ENCODE data around the gene AMBN.

AMBN gene, protein sequence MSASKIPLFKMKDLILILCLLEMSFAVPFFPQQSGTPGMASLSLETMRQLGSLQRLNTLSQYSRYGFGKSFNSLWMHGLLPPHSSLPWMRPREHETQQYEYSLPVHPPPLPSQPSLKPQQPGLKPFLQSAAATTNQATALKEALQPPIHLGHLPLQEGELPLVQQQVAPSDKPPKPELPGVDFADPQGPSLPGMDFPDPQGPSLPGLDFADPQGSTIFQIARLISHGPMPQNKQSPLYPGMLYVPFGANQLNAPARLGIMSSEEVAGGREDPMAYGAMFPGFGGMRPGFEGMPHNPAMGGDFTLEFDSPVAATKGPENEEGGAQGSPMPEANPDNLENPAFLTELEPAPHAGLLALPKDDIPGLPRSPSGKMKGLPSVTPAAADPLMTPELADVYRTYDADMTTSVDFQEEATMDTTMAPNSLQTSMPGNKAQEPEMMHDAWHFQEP

DNA sequence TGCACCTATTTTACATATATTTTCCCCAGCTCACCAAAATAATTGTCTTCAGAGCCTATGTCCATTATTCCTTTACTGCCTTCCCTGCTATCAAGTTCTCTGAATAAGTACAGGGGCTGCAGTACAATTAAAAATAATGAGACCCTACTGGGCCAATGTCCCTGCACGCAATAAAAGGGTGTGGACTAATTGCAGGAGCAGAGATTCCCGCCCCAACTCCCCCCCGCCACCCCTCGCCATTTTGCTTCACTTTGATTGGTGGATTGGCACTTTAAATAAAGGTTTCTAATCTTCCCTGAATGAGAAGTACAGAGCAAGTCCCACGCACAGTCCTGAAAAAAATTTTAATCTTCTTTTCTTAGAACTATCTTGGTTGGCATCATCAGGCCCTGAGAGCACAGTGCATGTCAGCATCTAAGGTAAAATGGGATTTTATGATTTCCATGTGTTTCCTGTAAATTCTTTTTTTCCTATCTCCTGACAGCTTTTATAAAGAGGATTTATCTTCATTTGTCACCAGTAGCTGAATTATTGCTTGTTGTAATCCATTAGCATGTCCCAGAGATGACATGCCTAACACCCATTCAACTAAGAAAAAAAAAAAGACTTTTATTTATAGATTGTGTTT is at the start of gene AMBN:
AMBN (plus strand) TSS at position 302 of the 628 bp plus-strand sequence; CDS start at position 405, 103 bp downstream.
- DNase-seq, result no peak
- intact Hi-C loops (cut with DNase I), result no loop called here

- intact Hi-C loops (cut with DNase I), result no loop called here
- no peak for DNase-seq
These were observed 47.7 kb upstream of the AMBN start for GRCh38 chr4:70544279-70544868.

DNA sequence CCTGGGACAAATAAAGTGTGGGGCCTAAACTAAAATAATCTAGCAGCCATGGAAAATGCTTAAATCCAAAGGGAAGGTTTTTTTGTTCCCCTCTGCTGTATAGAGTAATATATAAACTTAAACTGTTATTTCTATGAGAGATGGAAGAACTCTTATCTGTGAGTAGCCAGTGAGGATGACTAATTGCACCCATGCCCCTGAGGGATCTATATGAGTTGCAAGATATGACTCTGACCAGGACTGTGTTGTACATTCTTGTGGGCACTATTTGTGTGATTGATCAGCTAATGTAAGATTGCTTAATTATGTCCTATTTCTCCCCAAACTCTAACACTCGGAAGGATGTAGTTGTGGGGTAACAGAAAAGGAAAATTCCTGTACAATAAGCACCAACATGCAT is 35.2 kb upstream of the AMBN start:
- intact Hi-C loops (cut with DNase I), result no loop called here
- DNase-seq, result no peak

- intact Hi-C loops (cut with DNase I), result loop anchor here (1.0 kb wide), 1 partner anchor 870 kb away; no protein-coding TSS in a partner anchor
- DNase-seq, result peak in 7 of 10 donors; percentile 13 to 82 (median 52)
These were observed 32.7 kb upstream of the AMBN start for GRCh38 chr4:70559211-70559830.

- no peak for DNase-seq
- intact Hi-C loops (cut with DNase I), result loop anchor here (1.0 kb wide), 1 partner anchor 871 kb away; no protein-coding TSS in a partner anchor
These were observed 32.1 kb upstream of the AMBN start for GRCh38 chr4:70559924-70560323.

GRCh38 chr4:70564033-70564432 is 28.0 kb upstream of the AMBN start:
- intact Hi-C loops (cut with DNase I), result no loop called here
- DNase-seq, result no peak

DNA sequence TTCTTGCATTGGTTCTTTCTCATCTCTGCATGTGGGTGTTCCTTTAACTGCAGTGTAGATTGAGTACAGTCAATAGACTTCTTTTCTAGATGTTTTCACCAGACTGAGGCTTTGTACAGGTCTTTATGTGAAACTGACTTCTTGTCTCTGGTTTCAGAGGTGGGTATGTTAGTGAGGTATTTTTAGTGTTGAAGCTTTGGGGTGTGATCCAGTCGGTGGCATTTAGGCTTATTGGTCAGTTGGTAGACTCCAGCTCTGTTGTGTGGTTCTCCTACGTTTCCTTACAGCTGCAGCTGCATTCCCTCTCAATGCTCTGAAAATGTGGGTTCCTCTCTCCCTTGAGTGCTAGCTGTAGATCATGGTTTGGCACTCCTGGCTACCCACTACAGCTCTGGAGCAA is 21.3 kb upstream of the AMBN start:
- no peak for DNase-seq
- intact Hi-C loops (cut with DNase I), result no loop called here

DNA sequence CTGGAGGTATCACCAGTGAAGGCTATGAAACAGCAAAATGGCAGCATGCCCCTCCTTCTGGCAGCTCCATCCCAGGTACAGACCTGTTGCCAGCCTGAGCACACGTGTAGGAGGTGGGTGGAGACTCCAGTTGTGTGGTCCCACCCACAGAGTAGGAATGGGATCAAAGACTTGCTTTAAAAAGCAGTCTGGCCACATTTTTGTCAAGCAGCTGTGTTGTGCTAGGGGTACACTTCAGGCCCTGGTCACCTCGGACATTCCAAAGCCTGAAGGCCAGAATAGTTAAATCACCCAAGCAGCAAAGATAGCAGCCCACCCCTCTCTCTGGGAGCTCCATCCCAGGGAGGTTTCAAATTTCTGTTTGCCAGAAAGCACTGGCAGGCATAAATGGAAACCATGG is 20.3 kb upstream of the AMBN start:
- DNase-seq, result no peak

GRCh38 chr4:70575964-70576363 is 16.1 kb upstream of the AMBN start:
- intact Hi-C loops (cut with DNase I), result no loop called here
- DNase-seq, result no peak

More for the DNA sequence above, 20.3 kb upstream of the AMBN start:
- intact Hi-C loops (cut with DNase I), result no loop called here

DNA sequence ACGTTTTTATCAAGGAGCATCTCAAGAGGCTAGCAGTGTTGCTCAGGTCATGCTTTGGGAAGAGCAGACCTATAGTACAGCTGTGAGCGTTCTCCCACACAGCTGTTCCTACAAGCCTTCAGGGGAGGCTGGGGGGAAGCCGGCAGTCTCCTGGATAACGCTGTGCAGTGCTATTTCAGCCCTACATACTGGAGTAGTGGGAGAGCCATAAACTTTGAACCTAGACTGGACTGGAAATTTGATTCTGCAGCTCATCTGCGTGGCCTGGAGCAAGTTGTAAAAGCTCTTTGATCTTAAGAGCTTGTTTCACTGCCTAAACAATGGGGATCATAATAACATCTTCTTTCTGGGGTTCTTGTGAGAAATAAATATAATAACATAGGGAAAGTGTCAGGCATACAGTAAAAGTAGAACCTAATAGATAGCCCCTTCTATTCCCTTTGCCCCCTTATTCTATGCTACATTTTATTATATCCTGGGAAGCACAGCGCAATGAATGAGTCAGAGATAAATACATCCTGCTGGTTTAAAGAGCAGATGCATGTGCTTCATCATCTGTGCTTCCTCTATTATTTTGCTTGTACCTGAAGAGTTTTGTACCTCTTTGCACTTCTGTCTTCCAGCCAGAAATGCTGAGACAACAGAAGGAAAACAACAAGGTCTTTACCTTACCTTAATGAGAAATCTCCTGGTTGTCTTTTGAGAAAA is 14.7 kb upstream of the AMBN start:
- DNase-seq, result no peak
- intact Hi-C loops (cut with DNase I), result no loop called here

DNA sequence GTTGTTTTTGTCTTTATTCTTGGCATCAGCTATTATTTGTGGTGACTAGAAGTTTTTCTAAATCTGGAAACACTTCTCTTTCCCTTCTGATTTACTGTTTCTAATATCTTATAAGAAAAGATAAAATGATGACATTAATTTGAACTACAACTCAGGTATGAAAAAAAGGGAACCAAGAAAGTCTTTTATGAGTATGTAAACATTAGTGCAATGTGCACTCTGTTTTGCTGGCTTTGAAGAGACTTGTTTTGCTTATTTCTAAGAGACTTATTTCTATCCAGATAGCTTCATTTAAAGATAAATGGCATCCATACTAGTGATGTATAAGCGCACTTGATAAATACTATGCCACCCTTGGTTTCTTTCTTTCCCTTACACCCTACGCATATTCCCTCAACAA is 10.1 kb upstream of the AMBN start:
- intact Hi-C loops (cut with DNase I), result no loop called here
- DNase-seq, result no peak

DNA sequence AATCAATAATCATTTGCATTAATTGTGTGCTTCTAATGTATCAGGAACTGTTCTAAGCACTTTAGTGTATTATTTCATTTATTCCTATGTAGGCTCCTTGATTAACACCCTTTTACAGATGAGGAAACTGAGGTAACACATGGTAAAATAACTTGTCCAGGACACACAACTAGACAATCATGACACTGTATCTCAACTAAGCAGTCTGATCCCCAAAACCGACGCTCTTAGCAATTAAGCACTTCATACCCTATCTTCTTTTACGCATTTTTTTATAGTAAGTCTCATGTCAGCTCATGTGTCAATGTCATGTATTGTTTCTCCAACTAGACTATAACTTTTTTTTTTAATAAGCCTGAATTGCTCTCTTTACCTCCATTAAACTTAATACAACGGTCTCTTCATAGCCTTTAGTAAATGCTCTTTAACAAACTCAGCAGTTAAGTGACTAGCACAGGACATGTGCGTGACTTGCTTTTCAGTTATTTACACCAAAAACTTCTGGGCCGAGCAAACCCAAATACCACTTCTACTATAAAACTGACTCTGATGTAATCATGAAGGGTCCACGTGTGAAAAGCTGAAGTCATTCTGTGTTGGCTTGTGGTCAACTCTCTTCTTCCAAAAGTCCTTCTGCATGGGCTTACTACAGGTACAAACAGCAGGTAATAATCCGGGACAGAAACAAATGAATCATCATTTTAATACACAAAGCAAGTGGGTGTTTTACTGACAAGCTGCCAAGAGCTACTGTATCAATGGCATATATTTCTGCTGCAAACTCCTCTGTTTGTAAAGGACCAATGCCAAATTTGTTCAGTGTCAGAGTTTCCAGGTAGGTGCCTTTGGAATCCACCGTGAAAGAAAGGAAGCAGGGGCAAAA is 7.9 kb upstream of the AMBN start:
- no peak for DNase-seq

DNA sequence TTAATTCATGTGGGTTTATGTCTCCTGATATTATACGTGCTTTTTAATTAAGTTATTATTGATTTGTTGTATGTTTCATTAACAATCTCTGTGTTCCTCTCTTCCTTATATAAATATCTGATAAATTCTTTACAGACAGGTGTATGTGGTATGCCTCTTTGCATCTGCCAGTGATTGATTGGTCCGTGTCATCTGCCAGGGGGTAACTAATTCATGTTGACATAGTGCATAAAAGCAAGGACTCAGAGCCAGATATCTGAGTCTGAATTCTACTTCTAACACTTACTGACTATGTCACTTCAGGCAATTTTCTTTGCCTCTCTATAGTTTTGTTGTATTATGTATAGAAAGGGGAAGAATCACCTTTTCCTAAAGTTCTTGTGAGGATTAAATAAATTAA is 5.2 kb upstream of the AMBN start:
- intact Hi-C loops (cut with DNase I), result no loop called here
- no peak for DNase-seq

More for the DNA sequence above, 7.9 kb upstream of the AMBN start:
- intact Hi-C loops (cut with DNase I), result no loop called here

DNA sequence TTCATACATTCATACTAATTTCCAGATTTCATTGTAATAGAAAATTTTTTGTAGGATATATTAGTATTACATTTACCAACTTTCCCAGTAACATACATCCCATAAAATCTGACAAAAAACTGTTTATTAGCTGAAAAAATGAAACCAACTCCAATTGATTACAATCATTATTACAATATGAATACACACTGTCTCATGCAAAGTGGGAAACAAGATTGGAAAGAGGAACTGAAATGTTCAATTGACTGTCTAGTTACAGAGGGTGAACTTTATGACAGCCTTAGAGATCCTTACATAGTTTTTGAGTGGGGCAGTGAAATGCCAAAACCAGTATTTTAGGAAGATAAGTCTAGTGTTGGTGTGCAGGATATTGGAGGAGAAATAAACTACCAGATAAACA is 2.3 kb upstream of the AMBN start:
- no peak for DNase-seq

GRCh38 chr4:70594196-70594595 is 2.1 kb downstream of the AMBN start:
- no peak for DNase-seq
- intact Hi-C loops (cut with DNase I), result no loop called here

More for the DNA sequence above, 2.3 kb upstream of the AMBN start:
- intact Hi-C loops (cut with DNase I), result no loop called here

DNA sequence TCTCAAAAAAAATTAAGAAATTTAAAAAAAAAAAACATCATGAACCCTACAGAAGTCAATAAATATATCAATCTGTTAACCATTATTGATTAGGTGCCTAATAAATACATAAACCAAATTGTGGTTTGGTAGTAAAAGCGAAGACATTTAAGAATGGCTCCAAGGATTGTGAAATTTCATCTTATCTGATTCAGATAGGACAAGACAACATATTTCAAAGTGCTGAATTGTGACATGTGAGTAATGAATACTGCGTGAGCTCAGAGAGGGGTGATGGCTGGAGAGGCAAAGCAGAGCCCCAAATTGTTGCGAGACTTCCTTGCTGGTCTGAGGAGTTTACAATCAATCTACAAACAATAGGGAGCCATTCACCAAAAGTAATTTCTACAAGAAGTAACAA is 8.2 kb downstream of the AMBN start:
- DNase-seq, result no peak
- intact Hi-C loops (cut with DNase I), result no loop called here

GRCh38 chr4:70600977-70601376 is 8.9 kb downstream of the AMBN start:
- intact Hi-C loops (cut with DNase I), result no loop called here
- no peak for DNase-seq

DNA sequence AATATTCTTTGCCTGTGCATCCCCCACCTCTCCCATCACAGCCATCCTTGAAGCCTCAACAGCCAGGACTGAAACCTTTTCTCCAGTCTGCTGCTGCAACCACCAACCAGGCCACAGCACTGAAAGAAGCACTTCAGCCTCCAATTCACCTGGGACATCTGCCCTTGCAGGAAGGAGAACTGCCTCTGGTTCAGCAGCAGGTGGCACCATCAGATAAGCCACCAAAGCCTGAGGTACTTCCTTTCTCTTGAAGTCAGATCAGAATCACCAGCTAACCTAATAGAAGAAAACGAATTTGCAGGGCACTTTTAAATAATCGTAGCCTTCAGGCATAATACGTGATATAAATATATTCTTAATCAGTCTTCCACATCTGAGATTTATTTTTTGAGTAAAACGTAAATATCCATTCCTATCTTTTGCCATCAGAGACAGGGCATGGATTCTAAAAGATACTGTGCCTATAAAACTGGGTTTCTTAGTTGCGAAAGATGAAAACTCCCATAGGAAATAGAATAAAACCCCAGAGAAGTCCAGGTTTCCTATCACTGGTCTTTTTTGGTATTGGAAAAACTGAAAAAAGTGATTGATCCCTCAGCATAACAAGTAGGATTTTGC is 9.5 kb downstream of the AMBN start:
- DNase-seq, result peak in 6 of 10 donors; percentile 22 to 86 (median 30)
- intact Hi-C loops (cut with DNase I), result no loop called here

GRCh38 chr4:70603856-70604255 is 11.8 kb downstream of the AMBN start:
- no peak for DNase-seq
- intact Hi-C loops (cut with DNase I), result no loop called here
